Measurements from ENCODE around the gene SERINC5. TPM values are rescaled to one million over a fixed set of nuclear protein-coding genes. Genes with fewer than 3 reads are reported as not detected.

The SERINC5 gene
- total RNA-seq, 1 donor from 2014 or later, result 57.3 TPM

GRCh38 chr5:80223561-80223960 lies 32.3 kb downstream of the SERINC5 start:
- peaks cover 38% of the 10 kb centered on the region for H3K79me2 ChIP-seq (ENCODE audit: insufficient read depth, low read length)
- no peak for FAIRE-seq
- no peak overlapping the region for H3K27ac ChIP-seq (ENCODE audit: low read depth, low read length)

GRCh38 chr5:80220245-80220897 lies 35.5 kb downstream of the SERINC5 start:
- Histone ChIP-seq H3K27ac (ENCODE audit: low read depth, low read length) (no peak overlapping the region), H3K4me1 (ENCODE audit: insufficient read depth, low read length) (peaks cover 16% of the 10 kb centered on the region), H3K36me3 (ENCODE audit: insufficient read depth, low read length) (no peaks in the 10 kb centered on the region), H3K9ac (ENCODE audit: low read length) (no peak overlapping the region), H3K27me3 (ENCODE audit: insufficient read depth, low read length) (no peaks in the 10 kb centered on the region), H3K4me3 (ENCODE audit: insufficient read depth, low read depth, low read length) (no peak overlapping the region), H4K20me1 (ENCODE audit: insufficient read depth, low read length) (peaks cover 43% of the 10 kb centered on the region), H3K79me2 (ENCODE audit: insufficient read depth, low read length) (peaks cover 38% of the 10 kb centered on the region), H3K4me2 (ENCODE audit: low read length) (peak overlapping the region; percentile 33), H3K9me3 (ENCODE audit: insufficient read depth, low read depth, low read length) (no peaks in the 10 kb centered on the region), H2AFZ (ENCODE audit: low read depth, low read length) (no peak overlapping the region)
- H3K9me3 Mint-ChIP-seq (ENCODE audit: unreplicated experiment), result no peaks in the 10 kb centered on the region
- peaks cover 4% of the 10 kb centered on the region for H3K36me3 Mint-ChIP-seq (ENCODE audit: low read depth, unreplicated experiment)
- H3K27me3 Mint-ChIP-seq (ENCODE audit: low read depth, unreplicated experiment), result no peaks in the 10 kb centered on the region
- TF ChIP-seq EZH2 (IDR thresholded peaks at IDR 0.05; ENCODE audit: insufficient read depth, low read length) (no peak), CTCF (IDR thresholded peaks at IDR 0.05; ENCODE audit: insufficient read depth, low read depth, low read length) (no peak)
- H3K4me1 Mint-ChIP-seq (ENCODE audit: low read depth, unreplicated experiment), result peaks cover 11% of the 10 kb centered on the region
- DNase-seq (ENCODE audit: low read depth), result no peak
- H3K4me3 Mint-ChIP-seq (ENCODE audit: unreplicated experiment), result no peak overlapping the region
- no peak for FAIRE-seq
- peak overlapping the region; percentile 86 for H3K27ac Mint-ChIP-seq (ENCODE audit: unreplicated experiment)

More at GRCh38 chr5:80223561-80223960, 32.3 kb downstream of the SERINC5 start:
- Histone ChIP-seq H3K4me2 (ENCODE audit: low read length) (no peak overlapping the region), H2AFZ (ENCODE audit: low read depth, low read length) (no peak overlapping the region), H3K9me3 (ENCODE audit: insufficient read depth, low read depth, low read length) (no peaks in the 10 kb centered on the region), H3K4me3 (ENCODE audit: insufficient read depth, low read depth, low read length) (no peak overlapping the region), H3K4me1 (ENCODE audit: insufficient read depth, low read length) (peaks cover 12% of the 10 kb centered on the region), H3K36me3 (ENCODE audit: insufficient read depth, low read length) (no peaks in the 10 kb centered on the region), H4K20me1 (ENCODE audit: insufficient read depth, low read length) (peaks cover 31% of the 10 kb centered on the region), H3K27me3 (ENCODE audit: insufficient read depth, low read length) (no peaks in the 10 kb centered on the region), H3K9ac (ENCODE audit: low read length) (no peak overlapping the region)
- TF ChIP-seq EZH2 (IDR thresholded peaks at IDR 0.05; ENCODE audit: insufficient read depth, low read length), result no peak
- TF ChIP-seq CTCF (IDR thresholded peaks at IDR 0.05; ENCODE audit: insufficient read depth, low read depth, low read length), result no peak
- Mint-ChIP-seq H3K27ac (ENCODE audit: unreplicated experiment) (no peak overlapping the region), H3K9me3 (ENCODE audit: unreplicated experiment) (no peaks in the 10 kb centered on the region), H3K4me1 (ENCODE audit: low read depth, unreplicated experiment) (peaks cover 10% of the 10 kb centered on the region), H3K27me3 (ENCODE audit: low read depth, unreplicated experiment) (no peaks in the 10 kb centered on the region), H3K4me3 (ENCODE audit: unreplicated experiment) (no peak overlapping the region), H3K36me3 (ENCODE audit: low read depth, unreplicated experiment) (no peaks in the 10 kb centered on the region)
- DNase-seq (ENCODE audit: low read depth), result no peak

- Histone ChIP-seq H3K27me3 (ENCODE audit: insufficient read depth, low read length) (no peaks in the 10 kb centered on the region), H3K4me1 (ENCODE audit: insufficient read depth, low read length) (peaks cover 19% of the 10 kb centered on the region), H3K27ac (ENCODE audit: low read depth, low read length) (no peak overlapping the region), H3K4me2 (ENCODE audit: low read length) (no peak overlapping the region), H3K9ac (ENCODE audit: low read length) (no peak overlapping the region), H3K4me3 (ENCODE audit: insufficient read depth, low read depth, low read length) (no peak overlapping the region), H4K20me1 (ENCODE audit: insufficient read depth, low read length) (peaks cover 39% of the 10 kb centered on the region), H2AFZ (ENCODE audit: low read depth, low read length) (no peak overlapping the region), H3K9me3 (ENCODE audit: insufficient read depth, low read depth, low read length) (no peaks in the 10 kb centered on the region), H3K36me3 (ENCODE audit: insufficient read depth, low read length) (no peaks in the 10 kb centered on the region), H3K79me2 (ENCODE audit: insufficient read depth, low read length) (peaks cover 36% of the 10 kb centered on the region)
- H3K27me3 Mint-ChIP-seq (ENCODE audit: low read depth, unreplicated experiment), result no peaks in the 10 kb centered on the region
- no peak for FAIRE-seq
- H3K4me1 Mint-ChIP-seq (ENCODE audit: low read depth, unreplicated experiment), result peaks cover 12% of the 10 kb centered on the region
- H3K9me3 Mint-ChIP-seq (ENCODE audit: unreplicated experiment), result no peaks in the 10 kb centered on the region
- no peak overlapping the region for H3K27ac Mint-ChIP-seq (ENCODE audit: unreplicated experiment)
- no peak for DNase-seq (ENCODE audit: low read depth)
- H3K4me3 Mint-ChIP-seq (ENCODE audit: unreplicated experiment), result no peak overlapping the region
- TF ChIP-seq EZH2 (IDR thresholded peaks at IDR 0.05; ENCODE audit: insufficient read depth, low read length) (no peak), CTCF (IDR thresholded peaks at IDR 0.05; ENCODE audit: insufficient read depth, low read depth, low read length) (no peak)
- H3K36me3 Mint-ChIP-seq (ENCODE audit: low read depth, unreplicated experiment), result peaks cover 4% of the 10 kb centered on the region
These were observed 36.5 kb downstream of the SERINC5 start for GRCh38 chr5:80219391-80219790.

All from astrocyte (in vitro differentiated cells and primary cell).